ENCODE results near the gene WBP2.

WBP2 gene

DNA sequence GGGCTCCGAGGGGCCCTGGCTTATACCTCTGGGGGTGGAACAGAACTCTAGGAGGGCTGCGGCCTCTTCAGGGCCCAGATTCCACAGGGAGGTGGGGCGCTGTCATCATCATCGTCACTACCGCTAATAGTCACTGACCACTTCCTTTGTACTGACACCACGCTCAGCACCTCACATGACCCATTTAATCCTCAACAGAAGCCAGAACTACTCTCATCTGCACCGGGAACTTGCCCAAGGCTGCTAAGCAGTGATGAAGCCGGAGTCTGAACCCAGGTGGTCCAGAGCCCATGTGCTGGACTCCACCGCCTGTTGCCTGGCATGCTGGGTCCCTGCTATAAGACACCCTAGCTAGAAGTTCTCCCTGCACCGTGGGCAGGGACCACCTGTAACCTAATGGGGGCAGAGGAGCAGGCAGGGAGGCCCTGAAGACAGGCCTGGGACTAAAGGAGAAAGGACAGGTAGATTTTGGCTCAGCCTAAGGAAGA lies 22.9 kb downstream of the WBP2 start:
- no peak overlapping the region for H3K4me2 ChIP-seq (ENCODE audit: low read length)
- peak overlapping the region; percentile 25 for H2AK5ac ChIP-seq (ENCODE audit: low read length)
- no peak overlapping the region for H3K4ac ChIP-seq (ENCODE audit: low read depth, low read length)
- no peak overlapping the region for H2BK120ac ChIP-seq (ENCODE audit: insufficient read depth, low read length, poor library complexity)
- H3K9ac ChIP-seq (ENCODE audit: low read length), result no peak overlapping the region
- no peak overlapping the region for H2AFZ ChIP-seq (ENCODE audit: insufficient read depth, low read length, poor library complexity)
- no peaks in the 10 kb centered on the region for H3K36me3 ChIP-seq (ENCODE audit: control insufficient read depth in 1 of 2, insufficient read depth in 2 of 2, low read length in 2 of 2)
- no peak overlapping the region for H4K8ac ChIP-seq (ENCODE audit: low read depth, low read length)
- H3K18ac ChIP-seq (ENCODE audit: low read length), result no peak overlapping the region
- no peaks in the 10 kb centered on the region for H3K27me3 ChIP-seq (ENCODE audit: insufficient read depth, low read length)
- H2BK5ac ChIP-seq (ENCODE audit: low read depth, low read length, poor library complexity), result no peak overlapping the region
- H3K79me1 ChIP-seq (ENCODE audit: low read length), result peaks cover 2% of the 10 kb centered on the region
- H3K23ac ChIP-seq (ENCODE audit: low read length), result no peak overlapping the region
- H3K4me1 ChIP-seq (ENCODE audit: control insufficient read depth in 1 of 2, insufficient read depth in 2 of 2, low read length in 2 of 2), result peaks cover 3% of the 10 kb centered on the region in 2 experiments
- H4K12ac ChIP-seq (ENCODE audit: low read depth, low read length), result no peak overlapping the region
- H4K91ac ChIP-seq (ENCODE audit: low read depth, low read length), result no peak overlapping the region
- H2BK12ac ChIP-seq (ENCODE audit: low read length), result no peak overlapping the region
- no peak for DNase-seq
- H3K4me3 ChIP-seq (ENCODE audit: low read depth, low read length), result no peak overlapping the region
- peaks cover 4% of the 10 kb centered on the region for H3K9me3 ChIP-seq (ENCODE audit: insufficient read depth, low read depth, low read length)
- no peak overlapping the region for H3K27ac ChIP-seq (ENCODE audit: low read depth, low read length)
- no CpG with 5 or more reads among the region's 10 CpGs for WGBS (ENCODE audit: extremely low coverage, insufficient coverage, insufficient read length)
- H3K79me2 ChIP-seq (ENCODE audit: control insufficient read depth, insufficient read depth, low read length, poor library complexity), result no peaks in the 10 kb centered on the region
- H3K14ac ChIP-seq (ENCODE audit: low read length), result no peak overlapping the region

DNA sequence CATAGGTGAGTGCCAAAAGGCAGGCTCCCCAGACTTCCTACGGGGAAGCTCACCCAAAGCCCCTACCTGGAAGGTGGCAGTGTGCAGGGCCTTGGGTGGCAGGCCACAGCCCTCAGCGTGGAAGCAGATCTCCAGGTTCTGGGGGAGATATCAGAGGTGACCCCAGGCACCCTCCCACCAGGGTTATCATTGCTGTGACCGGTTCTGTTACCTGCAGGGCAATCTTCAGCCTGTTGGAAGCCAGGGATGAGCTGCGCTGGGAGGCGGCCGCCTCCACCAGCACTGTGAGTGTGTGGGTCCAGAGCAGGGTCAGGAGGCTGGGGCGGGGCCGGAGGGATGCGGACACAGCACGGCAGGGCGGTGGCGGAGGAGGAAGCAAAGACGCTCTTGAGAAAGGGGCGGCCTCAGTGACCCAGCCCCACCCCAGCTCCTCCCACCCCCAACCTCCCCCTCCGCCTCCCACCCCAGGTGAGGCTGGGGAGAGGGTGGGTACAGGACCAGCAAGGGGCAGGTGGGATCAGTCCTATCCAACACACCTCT lies 24.0 kb downstream of the WBP2 start:
- H3K27ac ChIP-seq (ENCODE audit: low read depth, low read length), result no peak overlapping the region
- peaks cover 0 to 6% of the 10 kb centered on the region in 2 experiments for H3K36me3 ChIP-seq (ENCODE audit: control insufficient read depth in 1 of 2, insufficient read depth in 2 of 2, low read length in 2 of 2)
- H3K4me1 ChIP-seq (ENCODE audit: control insufficient read depth in 1 of 2, insufficient read depth in 2 of 2, low read length in 2 of 2), result peaks cover 8 to 10% of the 10 kb centered on the region in 2 experiments
- H3K4me2 ChIP-seq (ENCODE audit: low read length), result no peak overlapping the region
- no peak overlapping the region for H2BK120ac ChIP-seq (ENCODE audit: insufficient read depth, low read length, poor library complexity)
- H3K79me2 ChIP-seq (ENCODE audit: control insufficient read depth, insufficient read depth, low read length, poor library complexity), result no peaks in the 10 kb centered on the region
- peaks cover 2% of the 10 kb centered on the region for H3K79me1 ChIP-seq (ENCODE audit: low read length)
- DNase-seq, result no peak
- no peak overlapping the region for H2BK12ac ChIP-seq (ENCODE audit: low read length)
- no peak overlapping the region for H3K18ac ChIP-seq (ENCODE audit: low read length)
- no peak overlapping the region for H2AK5ac ChIP-seq (ENCODE audit: low read length)
- no peak overlapping the region for H3K9ac ChIP-seq (ENCODE audit: low read length)
- H3K4me3 ChIP-seq (ENCODE audit: low read depth, low read length), result no peak overlapping the region
- H4K91ac ChIP-seq (ENCODE audit: low read depth, low read length), result no peak overlapping the region
- no peak overlapping the region for H3K4ac ChIP-seq (ENCODE audit: low read depth, low read length)
- H3K9me3 ChIP-seq (ENCODE audit: insufficient read depth, low read depth, low read length), result peaks cover 4% of the 10 kb centered on the region
- no peak overlapping the region for H2AFZ ChIP-seq (ENCODE audit: insufficient read depth, low read length, poor library complexity)
- H2BK5ac ChIP-seq (ENCODE audit: low read depth, low read length, poor library complexity), result no peak overlapping the region
- no peak overlapping the region for H3K14ac ChIP-seq (ENCODE audit: low read length)
- no peak overlapping the region for H4K8ac ChIP-seq (ENCODE audit: low read depth, low read length)
- no peaks in the 10 kb centered on the region for H3K27me3 ChIP-seq (ENCODE audit: insufficient read depth, low read length)
- H3K23ac ChIP-seq (ENCODE audit: low read length), result no peak overlapping the region
- no peak overlapping the region for H4K12ac ChIP-seq (ENCODE audit: low read depth, low read length)
- no CpG with 5 or more reads among the region's 15 CpGs for WGBS (ENCODE audit: extremely low coverage, insufficient coverage, insufficient read length)

DNA sequence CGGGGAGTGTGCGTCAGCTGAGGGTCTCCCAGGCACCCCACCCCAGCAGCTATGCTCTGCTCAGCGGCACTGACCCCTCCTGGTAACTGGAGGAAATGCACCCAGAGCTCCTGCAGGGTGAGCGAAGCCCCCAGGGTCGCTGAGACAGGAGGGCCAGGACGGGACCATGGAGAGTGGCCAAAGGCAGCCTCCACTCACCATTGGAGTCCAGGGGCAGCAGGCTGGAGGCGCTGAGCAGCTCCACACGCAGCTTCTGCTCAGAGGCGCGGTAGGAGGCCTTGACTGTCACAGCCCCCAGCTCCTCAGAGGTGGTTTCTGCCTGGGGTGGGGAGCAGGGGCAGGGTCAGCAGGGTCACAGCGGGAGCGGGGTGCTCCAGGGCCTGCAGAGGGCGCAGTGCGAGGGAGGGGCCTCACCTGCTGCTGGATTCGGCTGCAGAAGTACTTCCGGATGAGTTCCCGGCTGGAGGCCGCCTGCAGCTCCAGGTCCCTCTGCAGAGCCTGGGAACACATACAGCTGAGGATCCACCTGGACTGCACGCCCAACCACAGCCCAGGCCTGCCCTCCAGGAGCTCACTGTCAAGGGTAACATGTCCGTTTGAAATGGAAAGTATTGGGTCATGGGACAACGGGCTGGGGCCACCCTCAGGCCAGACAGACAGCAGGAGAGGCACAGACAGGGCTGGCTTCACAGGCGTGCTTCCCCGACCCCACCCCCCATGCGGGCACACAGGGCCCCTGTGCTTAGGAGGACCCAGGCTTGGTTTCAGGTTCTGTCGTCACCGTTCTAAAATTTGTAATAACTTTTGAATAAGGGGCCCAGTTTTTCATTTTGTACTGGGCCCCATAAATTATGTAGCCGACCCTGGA lies 24.7 kb downstream of the WBP2 start:
- H3K9me3 ChIP-seq (ENCODE audit: insufficient read depth, low read depth, low read length), result peaks cover 4% of the 10 kb centered on the region
- no peak overlapping the region for H3K18ac ChIP-seq (ENCODE audit: low read length)
- H3K4me3 ChIP-seq (ENCODE audit: low read depth, low read length), result no peak overlapping the region
- no peak overlapping the region for H3K4me2 ChIP-seq (ENCODE audit: low read length)
- H3K36me3 ChIP-seq (ENCODE audit: control insufficient read depth in 1 of 2, insufficient read depth in 2 of 2, low read length in 2 of 2), result peaks cover 4 to 9% of the 10 kb centered on the region in 2 experiments
- no peak overlapping the region for H4K91ac ChIP-seq (ENCODE audit: low read depth, low read length)
- H3K14ac ChIP-seq (ENCODE audit: low read length), result no peak overlapping the region
- no peak overlapping the region for H4K8ac ChIP-seq (ENCODE audit: low read depth, low read length)
- no peak overlapping the region for H3K4ac ChIP-seq (ENCODE audit: low read depth, low read length)
- no peak overlapping the region for H2BK12ac ChIP-seq (ENCODE audit: low read length)
- no CpG with 5 or more reads among the region's 27 CpGs for WGBS (ENCODE audit: extremely low coverage, insufficient coverage, insufficient read length)
- peak; percentile 65 to 73 for DNase-seq
- H3K23ac ChIP-seq (ENCODE audit: low read length), result no peak overlapping the region
- H3K27me3 ChIP-seq (ENCODE audit: insufficient read depth, low read length), result no peaks in the 10 kb centered on the region
- peaks cover 8 to 10% of the 10 kb centered on the region in 2 experiments for H3K4me1 ChIP-seq (ENCODE audit: control insufficient read depth in 1 of 2, insufficient read depth in 2 of 2, low read length in 2 of 2)
- no peaks in the 10 kb centered on the region for H3K79me2 ChIP-seq (ENCODE audit: control insufficient read depth, insufficient read depth, low read length, poor library complexity)
- no peak overlapping the region for H3K27ac ChIP-seq (ENCODE audit: low read depth, low read length)
- no peak overlapping the region for H2BK5ac ChIP-seq (ENCODE audit: low read depth, low read length, poor library complexity)
- no peak overlapping the region for H2AFZ ChIP-seq (ENCODE audit: insufficient read depth, low read length, poor library complexity)
- H2BK120ac ChIP-seq (ENCODE audit: insufficient read depth, low read length, poor library complexity), result no peak overlapping the region
- no peak overlapping the region for H3K9ac ChIP-seq (ENCODE audit: low read length)
- no peak overlapping the region for H4K12ac ChIP-seq (ENCODE audit: low read depth, low read length)
- H2AK5ac ChIP-seq (ENCODE audit: low read length), result no peak overlapping the region
- peaks cover 2% of the 10 kb centered on the region for H3K79me1 ChIP-seq (ENCODE audit: low read length)

DNA sequence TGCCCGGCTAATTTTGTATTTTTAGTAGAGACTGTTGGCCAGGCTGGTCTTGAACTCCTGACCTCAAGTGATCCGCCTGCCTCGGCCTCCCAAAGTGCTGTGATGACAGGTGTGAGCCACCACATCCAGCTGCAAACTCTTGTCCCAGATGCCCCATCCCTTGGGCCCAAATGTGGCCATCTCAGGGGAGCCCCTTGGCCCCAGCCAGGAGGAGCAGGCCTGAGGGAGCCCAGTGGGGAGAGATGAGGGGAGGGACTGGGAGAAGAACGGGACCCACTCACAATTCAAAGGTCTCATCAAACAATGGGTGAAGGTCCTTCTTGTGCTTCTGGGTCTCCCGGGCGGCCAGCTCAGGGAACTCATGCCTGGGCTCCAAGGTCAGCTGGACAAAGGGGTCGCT lies 25.4 kb downstream of the WBP2 start:
- Histone ChIP-seq H4K8ac (ENCODE audit: low read depth, low read length) (no peak overlapping the region), H3K79me1 (ENCODE audit: low read length) (peaks cover 2% of the 10 kb centered on the region), H3K27me3 (ENCODE audit: insufficient read depth, low read length) (no peaks in the 10 kb centered on the region), H3K4me1 (ENCODE audit: control insufficient read depth in 1 of 2, insufficient read depth in 2 of 2, low read length in 2 of 2) (peaks cover 8 to 10% of the 10 kb centered on the region in 2 experiments), H3K27ac (ENCODE audit: low read depth, low read length) (no peak overlapping the region), H3K23ac (ENCODE audit: low read length) (no peak overlapping the region), H3K4ac (ENCODE audit: low read depth, low read length) (no peak overlapping the region), H3K79me2 (ENCODE audit: control insufficient read depth, insufficient read depth, low read length, poor library complexity) (no peaks in the 10 kb centered on the region), H3K9ac (ENCODE audit: low read length) (no peak overlapping the region), H2BK120ac (ENCODE audit: insufficient read depth, low read length, poor library complexity) (no peak overlapping the region), H3K18ac (ENCODE audit: low read length) (no peak overlapping the region), H3K36me3 (ENCODE audit: control insufficient read depth in 1 of 2, insufficient read depth in 2 of 2, low read length in 2 of 2) (peaks cover 8 to 12% of the 10 kb centered on the region in 2 experiments), H2BK12ac (ENCODE audit: low read length) (no peak overlapping the region), H3K4me3 (ENCODE audit: low read depth, low read length) (no peak overlapping the region), H3K9me3 (ENCODE audit: insufficient read depth, low read depth, low read length) (peaks cover 4% of the 10 kb centered on the region), H3K14ac (ENCODE audit: low read length) (no peak overlapping the region), H4K12ac (ENCODE audit: low read depth, low read length) (no peak overlapping the region), H3K4me2 (ENCODE audit: low read length) (no peak overlapping the region), H2AK5ac (ENCODE audit: low read length) (no peak overlapping the region), H4K91ac (ENCODE audit: low read depth, low read length) (no peak overlapping the region), H2BK5ac (ENCODE audit: low read depth, low read length, poor library complexity) (no peak overlapping the region), H2AFZ (ENCODE audit: insufficient read depth, low read length, poor library complexity) (no peak overlapping the region)
- WGBS (ENCODE audit: extremely low coverage, insufficient coverage, insufficient read length), result no CpG with 5 or more reads among the region's 7 CpGs
- DNase-seq, result no peak
